IMR-90 (cell line): ENCODE measurements around the gene DGKD. TPM values are rescaled to one million over a fixed set of nuclear protein-coding genes. Genes with fewer than 3 reads are reported as not detected.

Experiments
- ATAC-seq: fragments of 200-7000 bp; cut with Tn5 transposase; 2 replicates; pipeline ENCODE4 v1.9.1; 2020; ENCODE audit warnings: low read depth, mild to moderate bottlenecking, moderate library complexity
- BruUV-seq: library from RNA; stranded (reverse); fragments of 400-500 nt; replicated peaks from 2 replicates; lab custom pipeline; 2021; lab: Mats Ljungman, UMichigan
- CTCF ChIA-PET: fragments of 300-600 bp; formaldehyde crosslinking; extraction: SDS; loops from one replicate; lab custom pipeline; 2021; ENCODE audit warnings: antibody characterized with exemption; lab: Yijun Ruan, JAX
- POLR2A ChIA-PET: fragments of 300-600 bp; sonication (Branson Sonifier 250); formaldehyde crosslinking; loops from one replicate; lab custom pipeline; 2022; ENCODE audit warnings: antibody characterized with exemption; ENCODE audit not compliant: unreplicated experiment; lab: Charles Lee
- DNase-seq: peaks from one replicate; pipeline ENCODE4 v3.0.0; 2013
- H2AFZ ChIP-seq: replicated peaks from 2 replicates; pipeline ENCODE3; 2013; ENCODE audit warnings: low read length, mild to moderate bottlenecking; ENCODE audit not compliant: poor library complexity
- H2AK5ac ChIP-seq: 2 replicates; pipeline ENCODE4 v1.6.1; 2013; ENCODE audit warnings: low read depth, low read length, inconsistent platforms
- H2AK9ac ChIP-seq: replicated peaks from 2 replicates; pipeline ENCODE3; 2013; ENCODE audit warnings: mild to moderate bottlenecking, low read depth, low read length, moderate library complexity; ENCODE audit not compliant: poor library complexity
- H2BK120ac ChIP-seq: 2 replicates; pipeline ENCODE4 v1.6.1; 2013; ENCODE audit warnings: low read depth, low read length, inconsistent platforms
- H2BK15ac ChIP-seq: 3 replicates; pipeline ENCODE4 v1.6.1; 2013; ENCODE audit warnings: low read depth, low read length, inconsistent platforms
- H2BK20ac ChIP-seq: 2 replicates; pipeline ENCODE4 v1.6.1; 2013; ENCODE audit warnings: low read depth, mild to moderate bottlenecking, inconsistent platforms, low read length, moderate library complexity
- H2BK5ac ChIP-seq: 2 replicates; pipeline ENCODE4 v1.6.1; 2013; ENCODE audit warnings: mild to moderate bottlenecking, low read depth, low read length, inconsistent platforms; ENCODE audit not compliant: poor library complexity, severe bottlenecking
- H3K14ac ChIP-seq: replicated peaks from 2 replicates; pipeline ENCODE4 v1.6.1; 2013; ENCODE audit warnings: low read depth, low read length, inconsistent platforms
- H3K18ac ChIP-seq: 2 replicates; pipeline ENCODE4 v1.6.1; 2013; ENCODE audit warnings: low read depth, low read length, control low read depth
- H3K23ac ChIP-seq: 2 replicates; pipeline ENCODE4 v1.6.1; 2013; ENCODE audit warnings: low read depth, low read length, inconsistent platforms
- H3K27ac ChIP-seq: 2 replicates; pipeline ENCODE4 v1.5.1; 2013; ENCODE audit warnings: mild to moderate bottlenecking, control low read depth, low read length; ENCODE audit not compliant: insufficient read depth
- H3K27me3 ChIP-seq: 2 replicates; pipeline ENCODE4 v1.6.1; 2013; ENCODE audit warnings: low read length; ENCODE audit not compliant: control insufficient read depth, insufficient read depth
- H3K36me3 ChIP-seq: 2 replicates; pipeline ENCODE4 v1.6.1; 2013; ENCODE audit warnings: low read length, mixed read lengths; ENCODE audit not compliant: control insufficient read depth, insufficient read depth
- H3K4ac ChIP-seq: 2 replicates; pipeline ENCODE4 v1.6.1; 2013; ENCODE audit warnings: low read depth, low read length, inconsistent platforms
- H3K4me1 ChIP-seq: 2 replicates; pipeline ENCODE4 v1.6.1; 2013; ENCODE audit warnings: low read length, mixed read lengths; ENCODE audit not compliant: control insufficient read depth, insufficient read depth
- H3K4me2 ChIP-seq: 2 replicates; pipeline ENCODE4 v1.6.1; 2013; ENCODE audit warnings: low read depth, mild to moderate bottlenecking, control low read depth, low read length, moderate library complexity
- H3K4me3 ChIP-seq: 2 replicates; pipeline ENCODE4 v1.5.1; 2013; ENCODE audit warnings: low read depth, mild to moderate bottlenecking, control low read depth, low read length, moderate library complexity; ENCODE audit not compliant: insufficient read depth
- H3K56ac ChIP-seq: 2 replicates; pipeline ENCODE4 v1.6.1; 2013; ENCODE audit warnings: low read length, inconsistent platforms; ENCODE audit not compliant: insufficient read depth; ENCODE audit errors: extremely low read depth
- H3K79me1 ChIP-seq, 2 experiments: 2 replicates each; pipeline ENCODE4 v1.6.1; 2013; ENCODE audit warnings: low read length in 2 of 2, inconsistent platforms in 1 of 2, low read depth in 1 of 2
- H3K9ac ChIP-seq: 2 replicates; pipeline ENCODE4 v1.6.1; 2013; ENCODE audit warnings: low read depth, low read length, control low read depth
- H3K9me1 ChIP-seq: 2 replicates; pipeline ENCODE4 v1.6.1; 2013; ENCODE audit warnings: low read length, inconsistent platforms; ENCODE audit not compliant: insufficient read depth
- H3K9me3 ChIP-seq: 2 replicates; pipeline ENCODE4 v1.6.1; 2013; ENCODE audit warnings: low read length; ENCODE audit not compliant: control insufficient read depth, insufficient read depth
- H4K20me1 ChIP-seq: 2 replicates; pipeline ENCODE4 v1.6.1; 2013; ENCODE audit warnings: low read length, inconsistent platforms; ENCODE audit not compliant: insufficient read depth
- H4K5ac ChIP-seq: 2 replicates; pipeline ENCODE4 v1.6.1; 2013; ENCODE audit warnings: mild to moderate bottlenecking, low read depth, low read length, control low read depth
- H4K8ac ChIP-seq, 2 experiments: 2 replicates each; pipeline ENCODE4 v1.6.1; 2013; ENCODE audit warnings: low read depth in 2 of 2, low read length in 2 of 2, control low read depth in 1 of 2, inconsistent platforms in 1 of 2
- H4K91ac ChIP-seq: 2 replicates; pipeline ENCODE4 v1.6.1; 2013; ENCODE audit warnings: low read depth, low read length, inconsistent platforms; ENCODE audit not compliant: insufficient read depth
- BHLHE40 ChIP-seq: fragments of 150-350 bp; IDR thresholded peaks from 2 replicates; pipeline ENCODE4 v1.6.1; 2016; ENCODE audit warnings: mild to moderate bottlenecking, low read depth, low read length
- CEBPB ChIP-seq: IDR thresholded peaks from 2 replicates; pipeline ENCODE4 v1.6.1; 2012; ENCODE audit warnings: low read depth, low read length, improper control_type of control experiment
- CHD1 ChIP-seq: IDR thresholded peaks from 2 replicates; pipeline ENCODE4 v1.6.1; 2012; ENCODE audit warnings: low read depth, low read length, improper control_type of control experiment
- CTCF ChIP-seq: conservative IDR thresholded peaks from 2 replicates; pipeline ENCODE4 v1.5.1; 2012; ENCODE audit warnings: mild to moderate bottlenecking, low read depth, low read length, improper control_type of control experiment
- FOS ChIP-seq: fragments of 150-350 bp; IDR thresholded peaks from 2 replicates; pipeline ENCODE4 v1.6.1; 2016; ENCODE audit warnings: low read depth, low read length
- MAFK ChIP-seq: IDR thresholded peaks from 2 replicates; pipeline ENCODE4 v1.6.1; 2012; ENCODE audit warnings: low read depth, low read length, improper control_type of control experiment
- MAZ ChIP-seq: IDR thresholded peaks from 2 replicates; pipeline ENCODE4 v1.6.1; 2012; ENCODE audit warnings: low read depth, mild to moderate bottlenecking, low read length, improper control_type of control experiment, moderate library complexity, borderline replicate concordance
- MXI1 ChIP-seq: IDR thresholded peaks from 2 replicates; pipeline ENCODE4 v1.6.1; 2012; ENCODE audit warnings: low read depth, mild to moderate bottlenecking, low read length, moderate library complexity, borderline replicate concordance
- NFE2L2 ChIP-seq: fragments of 150-350 bp; IDR thresholded peaks from 2 replicates; pipeline ENCODE4 v1.6.1; 2016; ENCODE audit warnings: low read depth, mild to moderate bottlenecking, low read length
- POLR2A ChIP-seq: IDR thresholded peaks from 2 replicates; pipeline ENCODE4 v1.6.1; 2012; ENCODE audit warnings: mild to moderate bottlenecking, low read depth, low read length
- RAD21 ChIP-seq: IDR thresholded peaks from 2 replicates; pipeline ENCODE4 v1.6.1; 2012; ENCODE audit warnings: low read length, improper control_type of control experiment
- RCOR1 ChIP-seq: IDR thresholded peaks from 2 replicates; pipeline ENCODE4 v1.6.1; 2012; ENCODE audit warnings: mild to moderate bottlenecking, low read length, improper control_type of control experiment; ENCODE audit not compliant: insufficient replicate concordance
- RFX5 ChIP-seq: IDR thresholded peaks from 2 replicates; pipeline ENCODE4 v1.8.0; 2012; ENCODE audit warnings: low read depth, mild to moderate bottlenecking, low read length, moderate library complexity
- SMC3 ChIP-seq: fragments of 150-350 bp; IDR thresholded peaks from 2 replicates; pipeline ENCODE4 v1.6.1; 2016; ENCODE audit warnings: low read depth, mild to moderate bottlenecking, antibody characterized with exemption, low read length, moderate library complexity
- WGBS, 2 experiments: methylation state at CpG; one replicate each; pipeline versions ENCODE4 v1.1.5 to v1.1.7; 2013; ENCODE audit warnings: missing lambda C conversion rate in 2 of 2; ENCODE audit not compliant: insufficient read length in 1 of 2; ENCODE audit errors: extremely low coverage in 2 of 2; 5-methylcytosine and 5-hydroxymethylcytosine counted together
- dilution Hi-C: fragments of 300-500 bp; cut with HindIII; formaldehyde crosslinking; loops from one replicate; pipeline ENCODE4 v1.14.3; 2018; ENCODE audit warnings: low sequenced_read_pairs; ENCODE audit not compliant: unreplicated experiment
- in situ Hi-C: fragments of 300-500 bp; cut with MboI; formaldehyde crosslinking; loops from 3 replicates; pipeline ENCODE4 v1.14.3; 2019; ENCODE audit warnings: low sequenced_read_pairs, inconsistent platforms, mixed read lengths
- intact Hi-C: fragments of 100-400 bp; cut with micrococcal nuclease; formaldehyde crosslinking; loops from 2 replicates; pipeline ENCODE4 v1.10.0; 2022
- polyA plus RNA-seq, 3 experiments: library from polyadenylated mRNA; depleted of rRNA; stranded (reverse); fragments of >200 nt; gene quantifications; 2 replicates each; pipeline ENCODE4 v1.2.3, GENCODE V29; 2012; ENCODE audit warnings: low replicate concordance in 1 of 3
- total RNA-seq: library from RNA; depleted of rRNA; stranded (reverse); fragments of >200 nt; gene quantifications from 2 replicates; pipeline ENCODE4 v1.2.3, GENCODE V29; 2012
- TF ChIP-seq, protein P1 (sequence below): fragments of 150-350 bp; IDR thresholded peaks from 2 replicates; pipeline ENCODE4 v1.6.1; 2017; ENCODE audit warnings: mild to moderate bottlenecking, antibody characterized with exemption, low read length, low read depth
- TF ChIP-seq, protein P2 (sequence below): fragments of 150-350 bp; IDR thresholded peaks from 2 replicates; pipeline ENCODE4 v1.6.1; 2016; ENCODE audit warnings: low read depth, mild to moderate bottlenecking, low read length, moderate library complexity, borderline replicate concordance

Gene DGKD
- total and polyA plus RNA-seq, 2 of the 4 experiments (the other 2 are of a cell fraction), result 6.5 to 10.1 TPM

GRCh38 chr2:233492751-233493150, 138.5 kb downstream of the DGKD start:
- Histone ChIP-seq H3K9me1 (peaks cover 5% of the 10 kb centered on the region), H2AFZ (no peak overlapping the region), H3K14ac (no peak overlapping the region), H2BK5ac (no peak overlapping the region), H4K91ac (no peak overlapping the region), H3K4me3 (no peak overlapping the region), H3K79me1 (no peaks in the 10 kb centered on the region), H3K9ac (no peak overlapping the region), H2AK5ac (no peak overlapping the region), H2AK9ac (no peak overlapping the region), H4K8ac (no peak overlapping the region), H2BK20ac (no peak overlapping the region), H3K27me3 (no peaks in the 10 kb centered on the region), H2BK15ac (no peak overlapping the region), H3K4ac (no peak overlapping the region), H4K20me1 (no peaks in the 10 kb centered on the region), H3K9me3 (no peaks in the 10 kb centered on the region), H3K27ac (no peak overlapping the region), H4K5ac (no peak overlapping the region), H3K4me2 (no peak overlapping the region), H3K56ac (no peak overlapping the region), H3K18ac (no peak overlapping the region), H3K36me3 (peaks cover 21% of the 10 kb centered on the region), H3K4me1 (peaks cover 10% of the 10 kb centered on the region), H2BK120ac (no peak overlapping the region), H3K23ac (no peak overlapping the region)
- DNase-seq (no peak), ATAC-seq (no peak)
- intact Hi-C loops (no loop called here), in situ Hi-C loops (no loop called here), dilution Hi-C loops (no loop called here)
- no CpG with 5 or more reads among the region's 4 CpGs for WGBS, 2 experiments
- ChIA-PET POLR2A (no interaction called here), CTCF (no interaction called here)
- no TSS peak for BruUV-seq
- TF ChIP-seq FOS (no peak), RAD21 (no peak), CHD1 (no peak), RCOR1 (no peak), CEBPB (no peak), MAZ (no peak), CTCF (no peak), POLR2A (no peak), NFE2L2 (no peak), SMC3 (no peak), BHLHE40 (no peak), RFX5 (no peak), MAFK (no peak), MXI1 (no peak)
- TF ChIP-seq, protein P1, sequence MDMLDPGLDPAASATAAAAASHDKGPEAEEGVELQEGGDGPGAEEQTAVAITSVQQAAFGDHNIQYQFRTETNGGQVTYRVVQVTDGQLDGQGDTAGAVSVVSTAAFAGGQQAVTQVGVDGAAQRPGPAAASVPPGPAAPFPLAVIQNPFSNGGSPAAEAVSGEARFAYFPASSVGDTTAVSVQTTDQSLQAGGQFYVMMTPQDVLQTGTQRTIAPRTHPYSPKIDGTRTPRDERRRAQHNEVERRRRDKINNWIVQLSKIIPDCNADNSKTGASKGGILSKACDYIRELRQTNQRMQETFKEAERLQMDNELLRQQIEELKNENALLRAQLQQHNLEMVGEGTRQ, result no peak
- TF ChIP-seq, protein P2, sequence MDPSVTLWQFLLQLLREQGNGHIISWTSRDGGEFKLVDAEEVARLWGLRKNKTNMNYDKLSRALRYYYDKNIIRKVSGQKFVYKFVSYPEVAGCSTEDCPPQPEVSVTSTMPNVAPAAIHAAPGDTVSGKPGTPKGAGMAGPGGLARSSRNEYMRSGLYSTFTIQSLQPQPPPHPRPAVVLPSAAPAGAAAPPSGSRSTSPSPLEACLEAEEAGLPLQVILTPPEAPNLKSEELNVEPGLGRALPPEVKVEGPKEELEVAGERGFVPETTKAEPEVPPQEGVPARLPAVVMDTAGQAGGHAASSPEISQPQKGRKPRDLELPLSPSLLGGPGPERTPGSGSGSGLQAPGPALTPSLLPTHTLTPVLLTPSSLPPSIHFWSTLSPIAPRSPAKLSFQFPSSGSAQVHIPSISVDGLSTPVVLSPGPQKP, result no peak
